Measurements from ENCODE around the gene BBS7.

DNA sequence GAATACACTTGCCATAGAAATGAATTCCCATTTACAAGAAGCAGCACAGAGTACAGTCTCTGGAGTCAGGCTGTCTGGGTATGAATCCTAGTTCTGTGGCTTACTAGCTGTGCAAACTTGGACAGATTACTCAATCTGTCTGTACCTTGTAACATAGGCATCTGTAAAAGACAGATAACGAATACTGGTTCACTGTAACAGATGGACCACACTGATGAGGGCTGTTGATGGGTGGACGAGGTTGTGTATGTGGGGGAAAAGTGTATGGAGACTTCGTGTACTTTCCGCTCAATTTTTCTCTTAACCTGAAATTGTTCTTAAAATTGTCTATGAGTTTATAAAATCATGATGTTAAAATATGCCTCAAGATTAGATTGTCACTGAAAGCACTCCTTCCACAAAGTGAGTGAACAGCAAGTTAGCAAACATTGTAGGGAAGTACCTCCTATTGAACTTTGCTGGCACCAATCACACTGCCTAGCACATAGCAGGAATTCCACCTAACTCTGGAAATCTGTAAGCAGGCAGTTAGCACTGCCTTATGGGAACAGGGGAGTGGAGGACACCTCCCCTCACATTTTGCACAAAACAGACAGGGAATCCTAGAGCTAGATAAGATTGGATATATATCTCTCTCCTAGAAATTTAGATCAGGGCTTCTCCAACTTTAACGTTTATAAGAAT lies 75.6 kb downstream of the BBS7 start:
- TF ChIP-seq POLR2AphosphoS5 (IDR thresholded peaks at IDR 0.05; ENCODE audit: low read depth, low read length) (no peak), POLR2A (IDR thresholded peaks at IDR 0.05; ENCODE audit: low read depth, low read length) (no peak)
